Stimulated activated CD8-positive, alpha-beta memory T cell treated with anti-CD3 and anti-CD28 coated beads, Interleukin-12 subunit alpha, Interleukin-12 subunit beta, amount 100 ng/mL, for 24 hours (primary cell): ENCODE data around the gene TUBA8.
"Not testable (repeated sequence)": the region's sequence is repeated elsewhere in the genome, so short reads cannot be mapped to it uniquely, and the experiment has no call there.

Experiments
- DNase-seq: peaks from one replicate; pipeline ENCODE4 v3.0.0-alpha.2; 2020; ENCODE audit errors: extremely low read depth

The TUBA8 gene

DNA sequence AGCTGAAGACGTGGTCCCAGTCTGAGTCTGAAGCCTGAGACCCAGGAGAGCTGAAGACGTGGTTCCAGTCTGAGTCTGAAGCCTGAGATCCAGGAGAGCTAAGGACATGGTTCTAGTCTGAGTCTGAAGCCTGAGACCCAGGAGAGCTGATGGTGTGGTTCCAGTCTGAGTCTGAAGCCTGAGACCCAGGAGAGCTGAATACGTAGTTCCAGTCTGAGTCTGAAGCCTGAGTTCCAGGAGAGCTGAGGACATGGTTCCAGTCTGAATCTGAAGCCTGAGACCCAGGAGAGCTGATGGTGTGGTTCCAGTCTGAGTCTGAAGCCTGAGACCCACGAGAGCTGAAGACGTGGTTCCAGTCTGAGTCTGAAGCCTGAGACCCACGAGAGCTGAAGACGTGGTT lies 4.6 kb upstream of the TUBA8 start:
- not testable (repeated sequence) for DNase-seq

DNA sequence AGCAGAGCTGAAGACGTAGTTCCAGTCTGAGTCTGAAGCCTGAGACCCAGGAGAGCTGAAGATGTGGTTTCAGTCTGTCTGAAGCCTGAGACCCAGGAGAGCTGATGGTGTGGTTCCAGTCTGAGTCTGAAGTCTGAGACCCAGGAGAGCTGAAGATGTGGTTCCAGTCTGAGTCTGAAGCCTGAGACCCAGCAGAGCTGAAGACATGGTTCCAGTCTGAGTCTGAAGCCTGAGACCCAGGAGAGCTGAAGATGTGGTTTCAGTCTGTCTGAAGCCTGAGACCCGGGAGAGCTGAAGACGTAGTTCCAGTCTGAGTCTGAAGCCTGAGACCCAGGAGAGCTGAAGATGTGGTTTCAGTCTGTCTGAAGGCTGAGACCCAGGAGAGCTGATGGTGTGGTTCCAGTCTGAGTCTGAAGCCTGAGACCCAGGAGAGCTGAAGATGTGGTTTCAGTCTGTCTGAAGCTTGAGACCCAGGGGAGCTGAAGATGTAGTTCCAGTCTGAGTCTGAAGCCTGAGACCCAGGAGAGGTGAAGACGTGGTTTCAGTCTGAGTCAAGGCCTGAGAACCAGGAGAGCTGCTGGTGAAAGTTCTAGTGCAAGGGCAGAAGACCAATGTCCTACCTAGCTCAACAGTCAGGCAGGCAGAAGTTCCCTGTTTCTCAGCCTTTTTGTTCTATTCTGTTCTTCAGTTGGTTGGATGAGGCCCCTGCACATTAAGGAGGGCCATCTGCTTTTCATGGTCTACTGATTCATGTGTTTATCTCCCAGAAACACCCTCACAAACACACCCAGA lies 3.9 kb upstream of the TUBA8 start:
- not testable (repeated sequence) for DNase-seq

DNA sequence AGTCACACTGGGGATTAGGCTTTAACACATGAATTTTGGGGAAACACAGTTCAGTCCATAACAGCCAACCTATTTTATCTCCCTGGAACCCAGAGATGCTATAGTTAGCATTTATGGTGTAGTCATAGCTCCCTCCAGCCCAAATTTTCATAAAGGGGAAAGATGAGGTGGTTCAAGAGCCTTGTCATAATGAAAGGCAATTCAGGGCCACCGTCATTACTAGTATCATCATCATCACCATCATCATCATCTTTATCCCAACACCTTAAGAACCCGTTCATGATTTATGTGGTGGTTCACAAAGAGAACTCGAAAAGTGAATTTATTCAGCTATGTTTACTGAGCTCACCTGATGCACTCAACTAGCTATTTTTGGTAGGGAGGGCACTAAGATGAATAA lies 2.4 kb upstream of the TUBA8 start:
- no peak for DNase-seq

DNA sequence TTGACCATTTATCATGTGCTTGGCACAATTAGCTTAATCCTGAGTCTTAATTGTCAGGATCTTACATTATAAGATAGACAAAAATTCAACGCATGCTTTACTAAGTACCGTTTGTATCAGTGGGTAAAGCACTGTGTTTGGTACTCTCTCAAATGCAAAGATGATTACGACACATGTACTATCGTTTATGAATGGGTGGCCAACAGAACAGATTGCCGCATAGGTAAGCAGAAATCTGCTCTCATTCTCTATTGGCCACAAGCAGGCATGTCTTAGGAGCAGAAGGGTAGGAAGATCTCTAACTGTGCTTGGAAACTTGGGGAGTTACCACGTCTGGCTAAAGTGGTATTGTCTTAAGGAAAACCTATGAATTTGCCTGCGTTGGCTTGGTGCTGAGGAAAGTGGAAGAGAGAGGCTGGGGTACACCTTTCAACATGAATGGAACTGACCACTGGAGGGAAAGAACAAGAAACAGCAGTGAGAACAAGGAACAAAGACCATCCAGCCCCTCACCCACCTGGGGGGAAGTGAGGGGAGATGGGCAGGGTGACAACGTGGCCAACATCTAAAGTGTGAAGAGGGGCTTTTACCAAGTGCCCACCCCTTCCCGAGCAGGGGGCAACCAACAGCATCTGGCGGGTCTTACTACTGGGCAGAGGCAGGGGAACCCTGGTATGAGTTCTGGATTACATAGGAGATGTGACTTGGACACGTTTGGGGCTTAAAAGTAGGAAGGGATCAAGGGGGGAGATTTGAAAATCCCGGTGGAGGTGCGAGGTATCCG lies 1.0 kb upstream of the TUBA8 start:
- DNase-seq = no peak

DNA sequence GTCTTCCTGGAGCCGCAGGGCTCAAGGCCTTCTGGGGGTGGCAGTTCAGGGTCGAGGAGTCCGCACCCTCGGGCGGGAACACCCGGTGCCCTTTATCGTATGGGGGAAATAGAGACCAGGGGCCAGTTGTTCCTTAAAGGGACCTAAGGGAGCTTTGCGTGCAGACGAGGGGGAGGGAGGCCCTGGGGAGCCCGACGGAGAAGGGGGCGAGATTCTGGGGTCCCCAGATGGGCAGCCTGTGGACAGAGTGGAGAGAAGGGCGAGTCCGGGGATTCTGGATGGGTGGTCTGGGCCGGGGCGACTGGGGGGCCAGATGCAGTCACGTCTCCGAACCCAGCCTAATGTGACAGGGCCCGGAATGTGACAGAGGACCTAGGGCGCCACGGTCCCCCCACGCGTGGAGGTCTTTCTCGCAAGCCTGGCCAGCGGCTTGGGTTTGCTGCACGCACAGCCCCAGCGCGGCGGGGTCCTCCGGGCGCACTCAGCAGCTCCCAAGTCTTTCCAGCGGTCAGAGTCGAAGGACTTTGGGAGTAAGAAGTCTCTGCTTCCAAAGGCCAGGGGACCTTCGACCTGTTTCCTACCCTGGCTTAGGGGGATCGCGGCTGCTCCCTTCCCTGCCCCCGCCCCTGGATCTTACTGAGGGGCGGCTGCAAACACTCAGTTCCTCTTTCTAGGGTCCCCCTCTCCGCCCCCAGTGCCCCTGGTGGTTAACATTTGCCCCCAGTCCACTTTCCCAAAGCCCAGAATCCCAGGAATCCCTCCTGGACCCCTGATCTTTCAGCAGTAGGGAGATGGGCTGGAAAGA lies 547 bp downstream of the TUBA8 start:
- no peak for DNase-seq

DNA sequence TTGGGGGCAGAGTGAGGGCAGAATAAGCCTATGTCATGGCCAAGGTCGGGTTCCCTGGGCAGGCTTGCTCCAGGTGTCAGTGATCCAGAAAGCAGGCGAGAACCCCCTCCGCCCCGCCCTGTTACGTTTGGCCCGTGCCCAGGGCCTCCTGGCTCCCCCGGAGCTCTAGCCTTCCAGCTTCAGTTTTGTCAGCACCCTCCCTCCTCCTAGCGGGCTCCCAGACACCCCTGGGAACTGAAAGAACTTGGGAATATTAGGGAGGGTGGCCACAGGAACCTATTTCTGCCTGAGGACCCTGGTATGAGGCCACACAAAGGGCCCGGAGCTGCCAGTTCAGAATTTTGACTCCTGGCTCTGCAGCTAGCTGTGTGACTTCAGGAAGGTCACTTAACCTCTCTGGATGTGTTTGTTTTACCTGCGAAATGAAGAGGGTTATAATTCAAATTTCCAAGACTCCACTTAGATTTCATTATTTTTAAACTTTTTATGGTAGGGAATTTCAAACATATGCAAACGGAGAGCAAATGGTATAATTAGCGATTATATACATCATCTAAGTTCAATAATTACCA lies 1.2 kb downstream of the TUBA8 start:
- DNase-seq = no peak

DNA sequence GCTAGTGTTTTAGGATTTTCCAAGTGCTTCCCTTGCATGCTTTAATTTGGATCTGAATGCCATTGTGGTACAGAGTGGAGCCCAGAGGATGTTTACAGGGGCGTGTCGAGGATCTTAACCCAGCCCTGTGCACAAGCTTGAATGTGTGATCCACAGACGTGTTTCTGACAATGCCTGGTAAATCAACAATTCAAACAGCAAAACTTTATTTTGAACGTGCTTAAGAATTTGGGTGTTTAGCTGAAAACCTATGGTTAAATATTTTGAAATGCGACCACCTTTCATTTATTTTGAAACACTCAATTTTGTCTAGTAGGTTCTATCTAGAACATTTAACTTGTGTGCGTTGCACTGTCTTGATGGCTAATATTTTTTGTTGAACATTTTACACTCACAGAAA lies 1.8 kb downstream of the TUBA8 start:
- DNase-seq = no peak

DNA sequence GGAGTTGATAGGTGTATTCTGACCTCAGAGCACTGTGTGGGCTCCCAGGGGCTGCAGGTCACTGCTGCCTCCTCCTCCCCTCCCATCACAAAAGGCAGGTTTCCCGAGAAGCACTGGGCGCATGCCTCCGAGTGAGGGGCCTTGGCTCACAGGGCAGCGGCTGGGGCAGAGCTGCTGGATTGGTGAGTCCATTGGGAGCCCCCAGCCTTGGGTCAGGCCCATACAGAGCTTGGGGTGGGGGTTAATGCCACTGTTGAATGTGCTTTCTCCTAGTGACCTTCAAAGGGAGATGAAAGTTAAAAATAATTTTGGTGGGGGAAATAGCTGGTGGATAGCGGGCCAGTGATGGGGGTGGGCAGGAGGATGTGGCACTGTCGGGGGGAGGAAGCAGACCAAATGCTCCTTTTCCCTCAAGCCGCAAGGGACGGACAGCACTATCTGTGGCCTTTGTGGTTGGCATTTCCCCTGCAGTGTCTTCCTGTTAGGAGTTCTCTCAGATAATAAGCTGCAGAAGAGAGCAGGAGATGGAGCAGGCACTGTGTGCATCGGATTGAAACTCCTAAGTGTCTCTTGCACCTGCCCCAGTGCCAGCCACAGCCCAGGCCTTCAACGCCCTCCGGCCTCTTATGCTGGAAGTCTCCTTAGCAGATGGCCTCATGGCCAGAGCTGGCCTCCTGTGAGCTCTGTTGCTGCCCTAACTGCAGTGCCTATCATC lies 3.2 kb downstream of the TUBA8 start:
- DNase-seq = no peak

DNA sequence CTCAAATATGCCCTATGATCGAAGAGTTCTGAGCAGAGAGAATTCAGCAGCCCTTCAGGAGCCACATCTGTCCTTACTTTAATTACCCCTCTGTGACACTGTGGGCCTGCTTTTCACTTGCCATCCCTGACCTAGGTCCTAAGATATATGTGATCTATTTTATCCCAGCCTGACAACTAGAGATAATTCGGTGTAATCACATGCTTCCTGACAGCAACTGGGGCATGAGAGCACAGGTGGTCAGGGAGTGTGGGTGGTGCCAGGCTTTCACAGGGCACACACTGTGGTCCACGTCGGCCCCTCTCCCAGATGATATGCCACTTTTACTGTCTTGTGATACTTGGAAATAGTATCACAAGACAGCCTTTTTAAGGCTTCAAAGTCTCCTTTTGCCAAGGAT lies 3.9 kb downstream of the TUBA8 start:
- no peak for DNase-seq

DNA sequence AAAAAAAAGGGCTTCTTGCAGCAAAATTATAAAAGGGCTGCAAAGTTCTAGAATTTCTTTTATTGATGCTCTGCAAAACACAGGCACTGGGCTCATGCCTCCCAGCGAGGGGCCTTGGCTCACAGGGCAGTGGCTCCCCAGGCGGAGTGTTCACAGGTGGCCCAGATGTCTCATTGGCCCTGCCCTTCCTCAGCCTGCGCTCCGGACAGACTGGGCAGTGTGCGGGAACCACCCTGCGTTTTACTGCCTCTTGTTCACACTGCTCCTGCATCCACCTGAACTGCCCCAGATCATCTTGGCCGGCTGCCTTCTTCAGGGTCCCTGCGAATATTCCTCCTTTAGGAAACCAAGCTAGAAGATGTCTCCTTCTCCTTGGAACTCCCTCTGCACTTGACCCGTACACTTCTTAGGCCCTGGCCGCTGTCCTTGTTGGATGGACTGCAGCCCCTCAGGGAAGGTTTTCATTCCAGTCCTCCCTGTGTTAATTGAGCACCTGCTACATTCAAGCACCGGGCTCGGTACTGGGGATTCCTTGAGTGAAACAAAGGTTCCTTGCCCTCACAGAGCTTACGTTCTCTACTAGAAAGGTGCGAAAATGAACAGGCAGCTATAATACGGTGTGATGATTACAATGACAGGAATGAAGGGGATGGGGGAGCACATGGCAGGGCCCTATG lies 4.5 kb downstream of the TUBA8 start:
- no peak for DNase-seq

DNA sequence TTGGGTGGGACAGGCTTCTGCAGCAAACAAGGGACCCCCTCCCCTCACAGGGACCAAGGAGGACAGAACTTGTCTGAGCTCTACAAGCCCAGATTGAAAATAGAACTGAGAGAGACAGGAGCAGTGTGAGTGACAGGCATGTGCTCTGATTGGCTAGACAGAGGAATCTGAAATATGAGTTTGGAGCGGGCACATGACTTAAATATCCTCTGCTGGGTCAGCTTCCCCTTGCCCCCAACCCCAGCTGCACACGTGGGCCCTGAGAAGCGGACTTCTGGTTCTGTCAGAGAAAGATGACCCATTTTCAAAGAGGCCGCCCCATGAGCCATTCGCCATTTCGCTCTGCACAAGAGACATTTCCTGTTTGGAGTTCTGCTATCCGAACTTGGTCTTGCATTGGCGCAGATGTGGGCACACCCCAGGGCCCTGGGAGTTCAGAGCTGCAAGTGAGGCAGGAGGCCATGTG lies 5.3 kb downstream of the TUBA8 start:
- DNase-seq = no peak

DNA sequence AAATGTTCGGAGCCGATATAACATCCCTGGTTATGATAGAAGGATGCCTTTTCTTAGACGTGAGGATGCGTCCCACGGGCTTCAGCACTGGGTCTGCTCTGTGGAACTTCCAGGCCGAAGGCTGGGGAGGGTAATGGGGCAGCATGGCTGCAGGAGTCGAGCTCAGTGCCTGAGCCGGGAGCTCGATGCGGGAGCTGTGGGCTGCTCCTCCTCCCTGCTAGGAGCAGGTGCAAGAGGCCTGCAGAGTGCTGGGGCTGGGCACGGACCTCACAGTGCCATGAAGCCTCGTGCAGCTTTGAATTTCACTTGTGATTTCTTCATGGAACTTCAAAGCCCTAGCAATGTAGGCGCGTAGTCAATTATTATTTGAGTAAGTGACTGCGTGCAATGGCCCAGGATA lies 6.0 kb downstream of the TUBA8 start:
- no peak for DNase-seq

DNA sequence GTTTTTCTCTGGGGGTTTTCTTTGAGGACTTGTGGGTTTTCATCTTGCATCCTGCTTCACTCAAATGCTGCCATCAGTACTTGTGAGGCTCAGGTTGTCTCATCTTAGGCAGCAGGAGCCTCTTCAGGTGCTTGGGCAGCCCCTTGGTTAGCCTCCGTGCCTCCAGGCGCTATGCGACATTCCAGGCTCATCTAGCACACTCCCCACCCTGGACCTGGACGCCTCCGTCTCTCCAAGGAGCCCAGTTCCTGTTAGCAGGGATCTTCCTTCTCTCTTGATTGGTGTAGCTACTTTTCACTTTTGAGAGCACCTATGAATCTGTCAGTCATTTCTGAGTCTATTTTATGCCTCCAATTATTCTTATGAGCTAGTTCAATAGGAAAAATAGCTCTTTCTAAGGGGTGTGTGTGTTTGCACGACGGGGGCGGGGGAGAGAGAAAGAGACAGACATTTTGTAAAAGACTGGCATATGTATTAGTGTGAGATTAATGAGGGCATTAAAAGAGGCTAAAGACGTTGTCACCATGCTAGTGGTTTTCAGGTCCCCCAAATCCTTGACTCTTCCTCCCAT lies 7.8 kb downstream of the TUBA8 start:
- DNase-seq = no peak

DNA sequence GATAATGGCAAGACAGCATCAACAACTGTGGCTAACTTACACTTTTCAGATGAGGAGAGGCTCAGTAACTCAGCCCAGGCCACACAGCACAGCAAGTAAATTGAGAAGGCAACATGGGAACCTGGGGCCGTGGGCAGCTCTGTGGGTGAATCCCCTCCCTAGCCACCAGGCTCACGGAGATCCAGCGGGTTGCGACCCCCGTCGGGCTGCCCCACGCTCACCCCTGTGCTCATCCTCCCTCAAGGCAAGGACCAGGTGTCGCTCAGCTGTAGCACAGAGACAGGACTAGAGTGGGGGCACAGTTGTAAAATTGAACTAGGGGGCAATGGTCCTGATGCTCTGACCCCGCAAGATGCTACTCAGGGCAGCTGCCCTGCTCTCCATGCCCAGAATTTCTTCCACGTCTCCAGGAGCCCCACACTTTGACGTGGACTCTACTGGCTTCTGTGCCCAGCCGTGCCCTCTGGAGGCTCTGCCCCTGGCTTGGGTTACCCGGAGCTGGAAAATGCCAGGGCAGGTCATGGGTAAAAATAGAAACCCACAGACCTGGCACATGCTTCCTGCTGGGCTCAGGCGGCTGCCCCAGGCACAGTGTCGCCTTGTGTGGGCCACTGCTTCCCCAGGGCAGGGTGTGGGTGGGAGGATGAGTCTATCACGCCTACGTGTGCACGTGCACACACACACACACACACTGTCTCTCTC lies 9.0 kb downstream of the TUBA8 start:
- DNase-seq = no peak

DNA sequence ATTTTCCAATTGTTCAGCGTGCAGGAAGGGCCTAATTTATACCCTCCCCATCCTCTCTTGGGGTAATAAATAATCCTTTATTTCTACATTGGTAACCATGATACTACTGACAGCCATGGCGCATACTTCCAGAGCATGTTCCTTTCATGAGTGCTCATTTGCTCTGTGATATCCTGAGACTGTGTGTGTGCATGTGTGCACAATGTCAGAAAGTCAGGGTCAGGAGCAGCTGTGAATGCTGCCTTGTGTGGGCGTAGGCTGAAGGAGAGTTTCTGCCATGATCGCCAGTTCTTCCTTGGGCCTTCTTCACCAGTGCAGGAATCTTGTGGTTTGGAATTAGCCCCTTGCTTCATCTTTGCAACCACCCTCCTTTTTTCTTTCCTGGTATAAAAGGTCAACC lies 10.2 kb downstream of the TUBA8 start:
- no peak for DNase-seq

DNA sequence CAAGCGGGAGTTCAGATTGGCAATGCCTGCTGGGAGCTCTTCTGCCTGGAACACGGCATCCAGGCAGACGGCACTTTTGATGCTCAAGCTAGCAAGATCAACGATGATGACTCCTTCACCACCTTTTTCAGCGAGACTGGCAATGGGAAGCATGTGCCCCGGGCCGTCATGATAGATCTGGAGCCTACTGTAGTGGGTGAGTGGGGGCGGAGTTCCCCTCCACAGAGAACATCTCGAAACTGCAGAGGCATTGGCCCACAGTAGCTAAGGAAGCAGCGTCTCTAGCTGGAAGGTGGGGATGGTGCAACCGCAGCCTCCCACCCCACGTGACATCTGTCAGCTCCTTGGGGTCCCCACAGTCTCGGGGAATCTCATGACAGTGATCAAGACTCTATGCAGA lies 10.9 kb downstream of the TUBA8 start:
- DNase-seq = no peak

DNA sequence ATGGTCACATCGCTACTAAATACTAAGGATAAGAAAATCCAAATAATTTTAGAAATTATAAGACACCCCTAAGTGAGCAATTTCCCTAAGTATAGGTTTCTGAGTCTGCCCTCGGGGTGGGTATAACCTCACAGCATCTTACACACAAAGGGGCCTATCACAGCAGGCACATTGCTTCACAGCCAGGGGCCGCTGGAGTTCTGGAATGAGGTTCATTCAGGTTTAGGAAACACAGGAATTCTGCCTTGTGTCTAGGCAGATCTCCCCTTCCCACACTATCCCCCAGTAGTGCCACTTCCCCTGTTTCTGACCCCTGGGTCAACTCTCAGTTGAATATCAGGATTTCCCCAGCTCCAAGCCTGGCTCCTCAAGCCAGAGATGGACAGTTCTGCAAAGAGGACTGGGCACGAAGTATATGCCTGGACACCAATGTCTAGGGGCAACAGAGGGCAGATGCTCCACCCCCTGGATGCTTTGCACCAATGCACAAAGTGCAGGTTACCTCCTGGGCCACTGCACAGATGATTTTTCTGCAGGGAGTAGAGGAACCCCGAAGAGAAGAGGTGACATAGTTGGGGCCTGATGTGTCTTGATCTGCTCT lies 11.4 kb downstream of the TUBA8 start:
- no peak for DNase-seq

DNA sequence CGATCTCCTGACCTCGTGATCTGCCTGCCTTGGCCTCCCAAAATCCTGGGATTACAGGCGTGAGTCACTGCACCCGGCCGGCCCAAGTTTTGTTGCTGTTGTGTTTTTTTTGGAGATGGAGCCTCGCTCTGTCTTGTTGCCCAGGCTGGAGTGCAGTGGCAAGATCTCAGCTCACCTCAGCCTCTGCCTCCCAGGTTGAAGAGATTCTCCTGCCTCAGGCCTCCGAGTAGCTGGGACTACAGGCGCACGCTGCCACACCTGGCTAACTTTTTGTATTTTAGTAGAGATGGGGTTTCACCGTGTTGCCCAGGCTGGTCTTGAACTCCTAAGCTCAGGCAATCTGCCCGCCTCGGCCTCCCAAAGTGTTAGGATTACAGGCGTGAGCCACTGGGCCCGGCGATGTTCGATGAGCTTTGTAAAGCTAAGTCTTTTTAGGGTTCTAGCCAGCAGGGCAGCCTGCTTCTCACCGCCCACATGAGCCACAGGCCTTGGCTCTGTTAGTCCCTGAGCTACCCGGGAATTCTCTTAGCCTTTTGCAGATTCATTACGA lies 12.9 kb downstream of the TUBA8 start:
- DNase-seq = not testable (repeated sequence)

DNA sequence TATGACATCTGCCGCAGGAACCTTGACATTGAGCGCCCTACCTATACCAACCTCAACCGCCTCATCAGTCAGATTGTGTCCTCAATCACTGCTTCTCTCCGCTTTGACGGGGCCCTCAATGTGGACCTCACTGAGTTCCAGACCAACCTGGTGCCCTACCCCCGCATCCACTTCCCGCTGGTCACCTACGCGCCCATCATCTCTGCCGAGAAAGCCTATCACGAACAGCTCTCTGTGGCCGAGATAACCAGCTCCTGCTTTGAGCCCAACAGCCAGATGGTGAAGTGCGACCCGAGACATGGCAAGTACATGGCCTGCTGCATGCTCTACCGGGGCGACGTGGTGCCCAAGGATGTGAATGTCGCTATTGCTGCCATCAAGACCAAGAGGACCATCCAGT lies 16.0 kb downstream of the TUBA8 start:
- DNase-seq = no peak
